ENCODE data around the gene RGS19.

DNA sequence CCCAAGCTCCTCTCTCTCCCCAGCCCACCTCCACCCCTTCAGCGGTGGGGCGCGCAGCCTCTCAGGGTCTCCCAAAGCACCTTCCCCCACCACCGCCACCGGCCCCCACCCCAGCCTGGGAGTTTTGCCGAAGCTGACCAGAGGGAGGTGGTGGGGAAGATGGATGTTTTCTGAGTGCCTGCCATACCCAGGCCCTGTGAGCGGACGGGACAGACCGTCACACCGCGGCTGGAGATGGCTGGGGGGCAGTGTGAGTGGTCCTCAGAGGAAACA lies 37.6 kb downstream of the RGS19 start:
- TF ChIP-seq CTCF (IDR thresholded peaks at IDR 0.05) (no peak), RCOR1 (IDR thresholded peaks at IDR 0.05; ENCODE audit: low read length) (no peak), SMC3 (IDR thresholded peaks at IDR 0.05; ENCODE audit: low read depth, low read length) (no peak), JUND (IDR thresholded peaks at IDR 0.05) (no peak), YY1 (IDR thresholded peaks at IDR 0.05; ENCODE audit: low read depth) (no peak)
- TF ChIP-seq, protein P1, sequence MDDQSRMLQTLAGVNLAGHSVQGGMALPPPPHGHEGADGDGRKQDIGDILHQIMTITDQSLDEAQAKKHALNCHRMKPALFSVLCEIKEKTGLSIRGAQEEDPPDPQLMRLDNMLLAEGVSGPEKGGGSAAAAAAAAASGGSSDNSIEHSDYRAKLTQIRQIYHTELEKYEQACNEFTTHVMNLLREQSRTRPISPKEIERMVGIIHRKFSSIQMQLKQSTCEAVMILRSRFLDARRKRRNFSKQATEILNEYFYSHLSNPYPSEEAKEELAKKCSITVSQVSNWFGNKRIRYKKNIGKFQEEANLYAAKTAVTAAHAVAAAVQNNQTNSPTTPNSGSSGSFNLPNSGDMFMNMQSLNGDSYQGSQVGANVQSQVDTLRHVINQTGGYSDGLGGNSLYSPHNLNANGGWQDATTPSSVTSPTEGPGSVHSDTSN (IDR thresholded peaks at IDR 0.05): no peak

Measured in SK-N-SH (cell line).